Epidermal melanocyte (primary cell): ENCODE measurements around the gene MAGEB5.
"Not testable (repeated sequence)": the region's sequence is repeated elsewhere in the genome, so short reads cannot be mapped to it uniquely, and the experiment has no call there.

Experiments
- DNase-seq: peaks from one replicate; pipeline ENCODE4 v3.0.0; 2011; ENCODE audit warnings: low spot score; ENCODE audit not compliant: insufficient read length

Gene MAGEB5

GRCh38 chrX:26215869-26216268, at the start of gene MAGEB5:
TSS of gene MAGEB5 (plus strand) at chrX:26216169. CDS start at chrX:26217302, 1,133 bp downstream.
- DNase-seq, result no peak

- no peak for DNase-seq
These were observed 23.8 kb upstream of the MAGEB5 start, which contains the start of gene MAGEB6 for GRCh38 chrX:26192204-26192603. TSS of gene MAGEB6 (plus strand) at chrX:26192440. CDS start at chrX:26193847, 1,407 bp downstream.

- DNase-seq, result no peak
These were observed 12.4 kb upstream of the MAGEB5 start for GRCh38 chrX:26203561-26203960.

- not testable (repeated sequence) for DNase-seq
These were observed 11.3 kb upstream of the MAGEB5 start for GRCh38 chrX:26204717-26205116.

GRCh38 chrX:26208012-26208411, 8.0 kb upstream of the MAGEB5 start:
- DNase-seq, result no peak

DNA sequence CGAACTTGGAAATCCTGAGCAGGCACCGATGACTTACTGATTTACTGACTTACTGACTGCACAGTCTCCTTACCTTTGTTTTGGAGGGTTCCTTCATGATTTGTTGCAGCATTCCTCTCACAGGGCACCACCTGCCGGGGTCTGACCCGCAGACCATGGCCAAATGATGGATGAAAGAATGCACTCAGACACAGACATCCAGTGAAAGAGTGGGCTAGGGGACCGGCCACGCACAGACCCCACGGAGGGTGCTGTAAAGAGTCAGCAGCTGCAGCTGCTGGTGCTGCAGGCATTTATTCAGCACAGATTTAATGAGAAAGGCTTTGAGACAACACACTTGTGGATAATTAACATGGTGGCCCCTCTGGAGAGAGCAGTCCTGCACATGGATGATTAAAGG, 3.4 kb downstream of the MAGEB5 start:
- DNase-seq, result no peak

GRCh38 chrX:26234177-26234576, 18.2 kb downstream of the MAGEB5 start:
- DNase-seq, result no peak

GRCh38 chrX:26253526-26253925, 37.6 kb downstream of the MAGEB5 start:
- no peak for DNase-seq

- DNase-seq, result no peak
These were observed 38.5 kb downstream of the MAGEB5 start for GRCh38 chrX:26254436-26254835.

- DNase-seq, result no peak
These were observed 46.2 kb downstream of the MAGEB5 start for GRCh38 chrX:26262121-26262523.
